SU-DHL-6 (cell line): Measurements from ENCODE around the gene NEK6.
A peak's percentile ranks its signal among the peaks of the same experiment; 100 is the strongest.

Experiments
- H2AFZ ChIP-seq: fragments of 200-600 bp; sonication (generic); 2 replicates; pipeline ENCODE4 v1.6.1; 2014; ENCODE audit warnings: low read depth, mild to moderate bottlenecking, moderate library complexity, mixed read lengths, antibody characterized with exemption, low read length; ENCODE audit not compliant: severe bottlenecking
- H3F3A ChIP-seq: fragments of 200-600 bp; shearing (Covaris generic); 2 replicates; pipeline ENCODE4 v1.6.0; 2016; ENCODE audit warnings: antibody characterized with exemption, mild to moderate bottlenecking; ENCODE audit not compliant: insufficient read depth
- H3K27ac ChIP-seq: fragments of 200-600 bp; sonication (generic); 2 replicates; pipeline ENCODE4 v1.5.1; 2016; ENCODE audit warnings: low read depth, mild to moderate bottlenecking, low read length, moderate library complexity, mixed read lengths
- H3K27me3 ChIP-seq: fragments of 200-600 bp; sonication (generic), shearing (Covaris generic); 2 replicates; pipeline ENCODE4 v1.6.0; 2014; ENCODE audit warnings: mild to moderate bottlenecking, low read length
- H3K36me3 ChIP-seq: fragments of 200-600 bp; sonication (generic); 2 replicates; pipeline ENCODE4 v1.6.1; 2014; ENCODE audit warnings: mild to moderate bottlenecking, low read length, mixed read lengths
- H3K4me2 ChIP-seq: fragments of 300-600, 200-600 bp; shearing (Covaris generic), sonication (generic); 2 replicates; pipeline ENCODE4 v1.6.0; 2014; ENCODE audit warnings: low read length, low read depth, mild to moderate bottlenecking; ENCODE audit not compliant: poor library complexity, severe bottlenecking
- H3K4me3 ChIP-seq: fragments of 200-600 bp; sonication (generic); 2 replicates; pipeline ENCODE4 v1.5.1; 2014; ENCODE audit warnings: antibody characterized with exemption, low read length, mild to moderate bottlenecking, mixed read lengths; ENCODE audit not compliant: insufficient read depth, poor library complexity, severe bottlenecking
- H3K79me2 ChIP-seq: fragments of 200-600 bp; sonication (generic); 2 replicates; pipeline ENCODE4 v1.6.1; 2014; ENCODE audit warnings: mild to moderate bottlenecking, low read length, moderate library complexity; ENCODE audit not compliant: insufficient read depth
- H3K9ac ChIP-seq: fragments of 200-600 bp; sonication (generic); 2 replicates; pipeline ENCODE4 v1.7.0; 2014; ENCODE audit warnings: mild to moderate bottlenecking, low read length
- H3K9me2 ChIP-seq: fragments of 200-600 bp; sonication (generic); replicated peaks from 2 replicates; pipeline ENCODE4 v1.6.1; 2014; ENCODE audit warnings: low read length; ENCODE audit not compliant: insufficient read depth
- H3K9me3 ChIP-seq: fragments of 200-600 bp; sonication (generic); 2 replicates; pipeline ENCODE4 v1.6.1; 2014; ENCODE audit warnings: low read length, mixed read lengths; ENCODE audit not compliant: insufficient read depth
- H4K20me1 ChIP-seq: fragments of 200-600 bp; sonication (generic); 2 replicates; pipeline ENCODE4 v1.6.1; 2014; ENCODE audit warnings: low read depth, mild to moderate bottlenecking, antibody characterized with exemption, low read length, moderate library complexity, mixed read lengths
- CTCF ChIP-seq: fragments of 200-600 bp; sonication (generic); IDR thresholded peaks from one replicate; pipeline ENCODE4 v1.5.1; 2017; ENCODE audit warnings: antibody characterized with exemption, mild to moderate bottlenecking, low read length, moderate library complexity; ENCODE audit not compliant: insufficient read depth, poor library complexity, severe bottlenecking
- EZH2phosphoT487 ChIP-seq: fragments of 200-600 bp; sonication (generic), shearing (Covaris generic); conservative IDR thresholded peaks from 2 replicates; pipeline ENCODE4 v1.6.1; 2018; ENCODE audit warnings: mild to moderate bottlenecking, antibody characterized with exemption, low read length, moderate library complexity, mixed read lengths

NEK6 gene

GRCh38 chr9:124217836-124218437 lies 39.8 kb upstream of the NEK6 start:
- Histone ChIP-seq H3K4me3 (no peak overlapping the region), H3K79me2 (no peaks in the 10 kb centered on the region), H3K27ac (peak overlapping the region; percentile 97), H3K9ac (peak overlapping the region; percentile 61), H4K20me1 (no peaks in the 10 kb centered on the region), H3K4me2 (peak overlapping the region; percentile 68), H3K9me3 (no peaks in the 10 kb centered on the region), H2AFZ (no peak overlapping the region), H3K9me2 (no peaks in the 10 kb centered on the region), H3K36me3 (no peaks in the 10 kb centered on the region), H3F3A (peaks cover 47% of the 10 kb centered on the region), H3K27me3 (no peaks in the 10 kb centered on the region)
- TF ChIP-seq EZH2phosphoT487: no peak
- TF ChIP-seq CTCF: no peak

GRCh38 chr9:124218438-124218982 lies 39.2 kb upstream of the NEK6 start:
- TF ChIP-seq EZH2phosphoT487 (no peak), CTCF (peak; percentile 11)
- Histone ChIP-seq H3K27ac (peak overlapping the region; percentile 97), H3K9ac (peak overlapping the region; percentile 61), H3K9me3 (no peaks in the 10 kb centered on the region), H3F3A (peaks cover 41% of the 10 kb centered on the region), H3K9me2 (no peaks in the 10 kb centered on the region), H3K4me2 (peak overlapping the region; percentile 68), H3K79me2 (no peaks in the 10 kb centered on the region), H3K27me3 (no peaks in the 10 kb centered on the region), H2AFZ (no peak overlapping the region), H3K36me3 (no peaks in the 10 kb centered on the region), H3K4me3 (no peak overlapping the region), H4K20me1 (no peaks in the 10 kb centered on the region)

- H2AFZ ChIP-seq: no peak overlapping the region
- peaks cover 36% of the 10 kb centered on the region for H3F3A ChIP-seq
- TF ChIP-seq CTCF (no peak), EZH2phosphoT487 (no peak)
- H3K4me2 ChIP-seq: peak overlapping the region; percentile 68
- H3K4me3 ChIP-seq: no peak overlapping the region
- H3K9me3 ChIP-seq: no peaks in the 10 kb centered on the region
- H3K9ac ChIP-seq: peak overlapping the region; percentile 61
- H3K79me2 ChIP-seq: no peaks in the 10 kb centered on the region
- no peaks in the 10 kb centered on the region for H4K20me1 ChIP-seq
- no peaks in the 10 kb centered on the region for H3K36me3 ChIP-seq
- no peaks in the 10 kb centered on the region for H3K9me2 ChIP-seq
- H3K27me3 ChIP-seq: no peaks in the 10 kb centered on the region
- H3K27ac ChIP-seq: peak overlapping the region; percentile 97
Observed at GRCh38 chr9:124218987-124219461, 38.7 kb upstream of the NEK6 start.
